ENCODE results near the gene AIMP2.
"Not testable (repeated sequence)": the region's sequence is repeated elsewhere in the genome, so short reads cannot be mapped to it uniquely, and the experiment has no call there.

The AIMP2 gene

GRCh38 chr7:6008668-6009611 lies at the start of gene AIMP2, which contains the start of gene PMS2:
Gene AIMP2 (plus strand): TSS chr7:6009272. CDS start chr7:6009364, 92 bp downstream.
Gene PMS2 (minus strand): TSS chr7:6009049. CDS start chr7:6009019, 30 bp downstream.
- peak; percentile 100 for DNase-seq

GRCh38 chr7:5963205-5963604 lies 45.9 kb upstream of the AIMP2 start:
- not testable (repeated sequence) for DNase-seq

GRCh38 chr7:5963810-5964209 lies 45.3 kb upstream of the AIMP2 start:
- not testable (repeated sequence) for DNase-seq

DNA sequence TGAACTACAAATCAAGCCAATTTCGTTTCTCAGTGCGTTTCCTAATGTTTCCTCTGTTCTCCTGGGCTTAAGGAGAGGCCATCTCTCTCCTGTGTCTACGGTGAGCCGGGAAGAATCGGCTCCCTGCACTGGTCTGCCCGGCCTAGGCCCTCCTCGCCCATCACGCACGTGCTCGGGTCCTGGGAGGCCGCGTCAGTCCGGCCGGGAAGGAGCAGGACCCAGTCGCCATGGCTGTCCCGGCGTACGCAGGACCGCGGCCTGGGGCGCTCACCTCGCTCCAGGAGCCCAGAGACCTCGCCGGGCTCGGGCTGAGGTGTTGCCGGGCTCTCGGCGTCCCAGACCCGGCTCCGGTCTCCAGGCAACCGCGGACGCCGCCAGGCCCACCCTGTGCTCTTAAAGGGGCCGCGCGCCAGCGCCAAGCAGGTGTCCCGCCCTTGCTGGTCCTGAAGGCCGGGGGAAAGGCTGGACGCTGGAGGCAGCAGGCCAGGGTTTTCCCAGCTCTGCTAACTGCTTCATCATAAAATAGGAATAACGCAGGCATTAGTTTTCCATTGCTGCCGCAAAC lies 38.6 kb upstream of the AIMP2 start, which contains the start of gene RSPH10B:
RSPH10B (minus strand) TSS at position 343 of the 565 bp plus-strand sequence. CDS start 3,573 bp downstream, outside the sequence.
- DNase-seq: not testable (repeated sequence)

DNA sequence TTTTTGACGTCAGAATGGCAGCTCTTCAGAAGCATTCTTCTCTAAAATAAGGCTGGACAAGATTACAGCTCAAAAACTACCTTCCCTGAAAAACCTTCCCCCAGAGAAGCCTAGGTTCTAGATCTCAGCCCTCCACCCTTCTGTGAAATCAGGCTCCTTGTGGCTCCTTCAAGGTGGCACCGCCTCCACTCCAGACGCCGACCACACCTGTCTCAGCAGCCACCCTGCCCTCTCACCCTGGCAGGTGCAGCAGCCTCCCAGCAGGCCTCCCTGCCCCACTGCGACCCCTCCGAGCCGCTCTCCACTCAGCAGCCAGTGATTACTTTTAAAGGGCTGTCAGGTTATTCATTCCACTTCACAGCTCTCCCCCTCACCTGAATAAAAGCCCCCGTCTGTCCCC lies 35.5 kb upstream of the AIMP2 start:
- DNase-seq: not testable (repeated sequence)

DNA sequence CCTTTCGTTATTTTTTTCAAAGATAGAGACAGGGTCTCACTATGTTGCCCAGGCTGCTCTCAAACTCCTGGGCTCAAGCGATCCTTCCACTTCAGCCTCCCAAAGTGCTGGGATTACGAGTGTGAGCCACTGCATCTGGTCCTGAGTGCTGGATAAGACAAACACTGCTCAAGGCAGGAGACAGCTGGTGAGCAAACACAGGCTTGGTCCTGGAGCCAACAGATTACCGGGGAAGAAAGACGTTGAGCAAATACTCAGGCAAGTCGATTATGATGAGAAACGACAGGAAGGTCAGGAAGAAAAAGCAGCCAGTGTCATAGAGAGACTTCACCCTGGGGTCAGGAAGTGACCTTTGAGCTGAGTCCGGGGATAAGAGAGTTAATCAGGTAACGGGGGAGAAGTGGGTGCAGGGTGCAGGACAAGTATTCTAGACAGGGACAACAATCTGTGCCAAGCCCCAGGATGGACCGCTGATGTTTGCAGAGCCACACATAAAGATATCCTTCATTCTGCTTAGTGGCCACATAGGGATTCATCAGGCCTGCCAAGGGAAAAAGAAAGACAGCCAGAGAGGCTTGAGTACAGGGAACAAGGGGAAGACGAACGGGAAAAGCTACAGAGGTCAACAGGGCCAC lies 29.3 kb upstream of the AIMP2 start:
- not testable (repeated sequence) for DNase-seq

DNA sequence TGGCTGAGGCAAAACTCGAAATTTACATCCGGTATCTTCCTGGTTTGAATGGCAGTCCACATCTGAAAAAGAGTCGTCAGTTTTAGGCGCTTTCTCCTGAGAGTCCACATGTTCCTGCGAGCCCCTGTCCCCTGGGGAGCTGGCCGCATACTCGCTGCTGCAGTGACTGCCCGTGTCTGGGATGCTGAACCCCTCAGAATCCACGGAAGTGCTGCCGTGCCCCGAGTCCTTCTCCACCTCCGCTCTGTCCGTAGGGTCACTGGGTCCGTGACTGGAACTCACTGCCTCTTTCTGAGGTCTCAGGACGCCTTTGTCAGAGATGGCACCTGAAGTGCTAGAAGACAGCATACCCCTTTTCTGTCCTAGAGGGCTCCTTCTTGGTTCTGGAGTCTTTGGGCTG lies 22.0 kb upstream of the AIMP2 start:
- not testable (repeated sequence) for DNase-seq

GRCh38 chr7:5997210-5997808 lies 11.8 kb upstream of the AIMP2 start:
- peak; percentile 52 for DNase-seq

DNA sequence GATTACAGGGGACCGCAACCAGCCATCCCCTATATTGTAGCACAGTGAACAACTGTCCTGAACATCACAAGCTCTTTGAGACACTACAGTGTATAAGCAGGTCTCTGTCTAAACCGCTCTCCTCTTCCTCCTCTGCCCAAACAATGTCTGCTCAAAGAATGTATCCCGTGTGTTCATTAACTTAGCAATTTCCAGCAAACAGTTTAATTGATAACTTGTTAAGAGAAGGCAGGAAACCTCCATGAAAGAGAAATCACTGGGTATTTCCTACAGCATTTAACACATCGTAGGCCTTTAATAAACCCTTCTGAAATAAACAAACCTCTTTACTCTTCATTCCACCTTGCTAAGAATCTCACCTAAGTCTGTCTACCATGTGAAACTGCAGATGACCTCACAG lies 1.7 kb upstream of the AIMP2 start:
- no peak for DNase-seq

DNA sequence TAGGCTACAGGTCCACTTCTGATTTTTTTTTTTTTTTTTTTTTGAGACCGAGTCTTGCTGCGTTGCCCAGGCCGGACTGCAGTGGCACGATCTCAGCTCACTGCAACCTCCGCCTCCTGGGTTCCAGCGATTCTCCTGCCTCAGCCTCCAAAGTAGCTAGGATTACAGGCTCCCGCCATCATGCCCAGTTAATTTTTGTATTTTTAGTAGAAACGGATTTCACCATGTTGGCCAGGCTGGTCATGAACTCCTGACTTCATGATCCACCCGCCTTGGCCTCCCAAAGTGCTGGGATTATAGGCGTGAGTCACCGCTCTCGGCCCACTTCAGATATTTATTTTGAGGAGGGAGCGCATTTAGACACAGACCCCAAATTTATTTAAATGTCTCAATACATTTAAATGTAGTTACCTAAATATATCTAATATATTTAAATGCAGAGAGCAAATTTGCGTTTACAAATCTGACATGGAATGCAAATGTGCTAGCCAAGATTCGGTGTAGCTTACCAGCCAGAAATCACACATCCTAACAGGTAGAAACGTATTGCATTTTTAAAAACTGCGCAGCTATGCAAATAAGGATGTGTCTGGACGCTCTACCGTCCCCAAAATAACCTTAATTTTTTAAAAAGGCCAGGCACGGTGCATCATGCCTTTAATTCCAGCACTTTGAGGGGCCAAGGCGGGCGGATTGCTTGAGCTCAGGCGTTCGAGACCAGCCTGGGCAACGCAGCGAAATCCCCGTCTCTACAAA lies 1.1 kb upstream of the AIMP2 start:
- DNase-seq: not testable (repeated sequence)

DNA sequence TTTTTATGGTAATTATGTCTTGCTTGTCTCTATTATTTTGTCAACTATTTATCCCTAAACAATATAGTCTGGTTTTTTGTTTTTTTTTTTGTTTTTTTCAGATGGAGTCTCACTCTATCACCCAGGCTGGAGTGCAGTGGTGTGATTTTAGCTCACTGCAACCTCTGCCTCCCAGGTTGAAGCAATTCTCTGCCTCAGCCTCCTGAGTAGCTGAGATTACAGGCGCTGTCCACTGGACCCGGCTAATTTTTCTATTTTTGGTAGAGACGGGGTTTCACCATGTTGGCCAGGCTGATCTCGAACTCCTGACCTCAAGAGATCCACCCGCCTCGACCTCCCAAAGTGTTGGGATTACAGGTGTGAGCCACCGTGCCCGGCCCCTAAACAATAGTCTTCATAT lies 1.3 kb downstream of the AIMP2 start:
- not testable (repeated sequence) for DNase-seq

GRCh38 chr7:6011541-6011940 lies 2.5 kb downstream of the AIMP2 start:
- no peak for DNase-seq

GRCh38 chr7:6012355-6013104 lies 3.5 kb downstream of the AIMP2 start:
- no peak for DNase-seq

DNA sequence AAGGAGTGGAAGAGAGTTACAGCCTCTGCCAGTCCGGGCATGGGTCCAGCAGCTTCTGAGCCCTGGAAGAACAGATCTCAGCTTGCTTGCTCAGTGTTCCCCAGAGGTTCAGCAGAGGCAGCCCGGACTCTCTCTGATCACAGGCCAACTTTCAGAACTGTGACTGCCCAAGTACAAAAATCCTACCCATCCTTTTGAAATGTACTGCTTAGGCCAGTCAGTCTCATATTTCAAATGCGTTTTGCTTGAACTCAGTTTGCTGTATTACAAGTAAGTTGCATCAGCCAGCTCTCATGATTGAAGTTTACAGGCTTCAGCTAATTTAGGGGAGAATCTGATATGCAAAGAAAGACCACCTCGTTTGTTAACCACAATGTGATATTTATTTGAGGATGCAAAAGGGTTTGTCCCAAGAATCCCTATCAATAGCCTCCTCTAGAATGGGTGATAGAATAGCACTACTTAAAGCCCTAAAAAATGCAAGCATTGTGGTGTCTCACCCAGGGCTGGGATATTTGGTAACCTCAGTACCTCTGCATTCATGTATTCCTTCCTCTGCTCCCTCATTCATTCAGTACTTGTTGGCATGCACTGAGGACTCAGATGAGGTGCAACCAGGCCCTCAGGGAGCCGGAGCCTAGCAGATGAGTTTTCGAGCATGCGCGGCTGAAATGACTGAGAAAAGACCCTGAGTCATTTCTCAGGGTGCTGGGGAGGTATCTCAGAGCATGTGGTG lies 7.0 kb downstream of the AIMP2 start:
- peak; percentile 23 for DNase-seq

DNA sequence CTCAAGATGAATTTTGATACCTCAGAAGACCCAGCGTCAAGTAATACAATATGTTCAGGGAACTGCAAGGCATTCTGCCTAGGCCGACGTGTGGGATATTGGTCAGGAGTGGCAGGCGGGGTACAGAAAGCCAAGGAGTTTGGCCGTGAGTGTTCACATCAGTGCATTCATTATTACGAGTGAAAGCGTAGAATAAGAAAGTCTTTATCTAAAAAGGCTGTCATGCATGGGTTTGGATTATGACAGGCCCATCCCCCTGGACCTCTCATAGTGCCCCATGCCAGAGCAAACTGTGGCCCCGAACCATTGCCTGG lies 7.5 kb downstream of the AIMP2 start:
- DNase-seq: no peak

GRCh38 chr7:6020371-6021286 lies 11.6 kb downstream of the AIMP2 start:
- no peak for DNase-seq

DNA sequence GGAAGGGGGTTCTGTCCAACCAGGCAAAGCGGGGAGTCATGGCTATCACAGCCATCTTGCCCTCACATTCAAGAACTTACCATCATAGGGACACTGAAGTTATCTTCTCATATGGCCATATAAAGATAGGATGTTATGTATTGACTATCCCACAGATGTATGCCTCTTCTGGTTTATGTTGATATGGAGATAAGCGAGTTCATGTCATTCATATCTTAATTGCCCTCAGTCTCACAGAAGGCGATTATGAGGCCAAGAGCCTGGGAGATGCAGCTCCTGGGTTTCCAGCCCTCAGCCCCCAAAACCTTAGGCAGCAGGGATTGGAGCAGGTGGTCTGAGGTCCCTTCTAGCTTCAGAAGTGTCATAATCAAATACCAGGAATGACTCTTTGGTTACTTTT lies 13.6 kb downstream of the AIMP2 start:
- no peak for DNase-seq

DNA sequence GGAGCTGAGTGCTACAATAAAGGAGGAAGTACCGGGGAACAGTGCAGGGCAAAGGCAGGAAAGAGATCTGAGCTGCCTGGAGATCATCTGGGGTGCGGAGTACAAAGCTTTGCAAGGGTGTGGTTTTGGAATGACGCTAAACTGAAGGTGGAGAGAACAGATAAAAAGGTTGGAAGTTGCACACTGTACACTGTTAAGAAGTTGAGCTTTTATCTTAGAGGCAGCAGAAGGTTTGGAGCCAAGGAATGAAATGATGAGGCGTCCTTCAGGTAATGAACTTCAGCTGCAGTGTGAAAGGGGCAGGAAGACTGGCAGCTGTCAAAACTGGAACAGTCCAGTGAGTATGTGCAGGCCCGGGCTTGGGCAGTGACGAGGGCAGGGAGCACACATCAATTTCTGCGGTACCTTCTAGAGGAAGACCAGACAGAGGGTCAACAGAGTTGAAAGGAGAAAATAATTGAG lies 14.9 kb downstream of the AIMP2 start:
- no peak for DNase-seq

DNA sequence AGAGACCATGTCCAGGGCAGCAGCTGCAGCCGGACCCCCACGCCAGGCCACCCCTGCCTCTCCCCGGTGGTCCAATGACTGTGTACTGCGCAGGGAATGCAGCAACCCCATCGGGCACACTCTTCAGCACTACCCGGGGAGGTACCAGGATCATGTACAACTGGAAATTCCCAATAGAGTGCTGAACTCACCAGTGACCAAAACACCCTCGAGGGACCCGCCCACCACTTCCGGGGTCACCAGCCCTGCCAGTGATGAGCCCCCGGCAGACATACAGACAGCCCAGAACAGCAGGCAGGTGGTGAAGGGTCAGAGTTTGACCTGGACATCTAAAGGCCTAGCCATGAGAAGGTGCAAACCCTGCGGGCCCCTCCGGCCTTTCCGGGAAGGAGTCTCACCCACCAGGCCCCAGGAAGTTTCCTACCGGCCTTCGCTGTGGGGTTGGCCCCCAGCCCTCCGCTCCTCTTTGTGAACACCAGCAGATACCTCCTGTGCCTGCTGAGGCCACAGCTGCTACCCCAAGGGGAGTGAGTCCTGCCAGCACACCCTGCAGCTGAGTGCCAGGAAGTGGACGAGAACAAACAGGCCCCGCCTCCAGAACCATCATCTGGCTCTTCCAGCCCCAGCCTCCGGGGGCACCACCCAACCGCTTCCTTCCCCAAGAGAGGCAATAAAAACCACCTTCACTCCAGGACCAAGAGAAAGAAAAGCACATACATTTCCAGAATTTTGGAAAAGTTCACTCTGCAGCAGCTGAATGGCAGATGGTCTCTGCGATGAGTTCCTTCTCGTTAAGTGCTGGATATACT lies 17.1 kb downstream of the AIMP2 start:
- DNase-seq: peak; percentile 78

Data from NCI-H226 (cell line).